Spleen (tissue), 11 donors: ENCODE results near the gene ADPRS. TPM values are rescaled to one million over a fixed set of nuclear protein-coding genes. Genes with fewer than 3 reads are reported as not detected.

Experiments
- DNase-seq: peaks from one replicate; pipeline ENCODE4 v3.0.0-alpha.2; 2020
- H3K27ac ChIP-seq, 8 donors: fragments of 200-600 bp; sonication (generic) in 7 of 8; 1 replicate in 4 of 8; 2 replicates in 4 of 8; pipeline versions ENCODE4 v1.5.0 to v1.8.0; 2016 to 2021; ENCODE audit warnings: inconsistent platforms in 4 of 8, mild to moderate bottlenecking in 4 of 8, moderate library complexity in 1 of 8
- H3K27me3 ChIP-seq, 7 donors: fragments of 200-600 bp; sonication (generic) in 6 of 7; replicated peaks in 1 of 7; 1 replicate in 4 of 7; 2 replicates in 3 of 7; pipeline versions ENCODE4 v1.5.0 to v1.8.0; 2016 to 2021; ENCODE audit warnings: inconsistent platforms in 3 of 7, mild to moderate bottlenecking in 1 of 7
- H3K36me3 ChIP-seq, 6 donors: fragments of 200-600 bp; sonication (generic) in 5 of 6; 1 replicate in 4 of 6; 2 replicates in 2 of 6; pipeline versions ENCODE4 v1.5.0 to v1.8.0; 2016 to 2021; ENCODE audit warnings: inconsistent platforms in 2 of 6
- H3K4me1 ChIP-seq, 6 donors: fragments of 200-600 bp; sonication (generic) in 5 of 6; 1 replicate in 3 of 6; 2 replicates in 3 of 6; pipeline versions ENCODE4 v1.5.0 to v1.8.0; 2016 to 2021; ENCODE audit warnings: inconsistent platforms in 3 of 6
- H3K4me3 ChIP-seq, 8 donors: fragments of 200-600 bp; sonication (generic) in 7 of 8; 1 replicate in 4 of 8; 2 replicates in 4 of 8; pipeline versions ENCODE4 v1.5.0 to v1.8.0; 2016 to 2021; ENCODE audit warnings: inconsistent platforms in 4 of 8, mild to moderate bottlenecking in 4 of 8, moderate library complexity in 2 of 8
- H3K9me3 ChIP-seq, 8 donors: fragments of 200-600 bp; sonication (generic) in 7 of 8; 1 replicate in 4 of 8; 2 replicates in 4 of 8; pipeline versions ENCODE4 v1.5.0 to v1.8.0; 2016 to 2021; ENCODE audit warnings: inconsistent platforms in 4 of 8
- CTCF ChIP-seq, 11 experiments: fragments of 200-600 bp in 7 of 11; fragments of 450-650 bp in 4 of 11; sonication (generic) in 4 of 11; IDR thresholded peaks in 8 of 11; conservative IDR thresholded peaks in 3 of 11; 1 replicate in 7 of 11; 2 replicates in 4 of 11; pipeline versions ENCODE4 v1.4.0 to v1.8.0; 2016 to 2021; ENCODE audit warnings: antibody characterized with exemption in 11 of 11, inconsistent platforms in 4 of 11, mild to moderate bottlenecking in 1 of 11
- POLR2A ChIP-seq, 3 donors: fragments of 450-650 bp; IDR thresholded peaks; one replicate each; pipeline ENCODE4 v1.5.1; 2017; ENCODE audit warnings: antibody characterized with exemption in 3 of 3, mild to moderate bottlenecking in 1 of 3
- POLR2AphosphoS5 ChIP-seq, 3 donors: sonication (generic); formaldehyde crosslinking; IDR thresholded peaks; one replicate each; pipeline ENCODE4 v1.5.1; 2017; ENCODE audit warnings: antibody characterized with exemption in 3 of 3
- WGBS, 5 donors: extraction: QIAGEN DNeasy Blood & Tissue Kit in 3 of 5; methylation state at CpG; one replicate each; pipeline versions ENCODE4 v1.1.5 to v1.1.7; 2013 to 2018; 5-methylcytosine and 5-hydroxymethylcytosine counted together
- intact Hi-C: fragments of 100-400 bp; cut with DNase I; formaldehyde crosslinking; loops from one replicate; pipeline ENCODE4 v1.15.0; 2023; ENCODE audit warnings: low total_unique reads
- polyA plus RNA-seq, 3 donors: library from polyadenylated mRNA; stranded (reverse); fragments of 200-250 nt; gene quantifications; one replicate each; pipeline ENCODE4 v1.2.1, GENCODE V29; 2013
- total RNA-seq, 7 donors: library from RNA; depleted of rRNA in 3 of 7; stranded (reverse); fragments of >200 nt in 3 of 7; fragmentation: NEBNext Ultra II Directional in 4 of 7; extraction: Animal tissue kit (Norgen Biotek cat#: 25700) in 4 of 7; gene quantifications; one replicate each; pipeline versions ENCODE4 v1.1.0 to v1.2.1, GENCODE V29; 2016 to 2021
- donor health status: healthy with polysubstance abuse.
- donor health status: DM: no; HTN: no; CAD: no; lungs with moderate emphysema.
- donor health status: DM: no; HTN: no; CAD: no.
- donor health status: Bipolar disorder and iron deficiency.
- donor health status: healthy.
- donor health status: DM: no; HTN: no; CAD: no.
- donor health status: DM: yes; HTN: yes; CAD: no.

The ADPRS gene
- total and polyA plus RNA-seq, 10 donors: 21.3 to 44.9 (median 26.2) TPM

- no peaks in the 10 kb centered on the region for H3K9me3 ChIP-seq
- 88 to 92% (median 89%) methylated on average over 9 to 13 of the region's 13 CpGs; no CpG with 5 or more reads in 1 of the 5 donors for WGBS, 5 donors
- intact Hi-C loops: loop anchor here (2.0 kb wide), 1 partner anchor 90 kb away; no protein-coding TSS in a partner anchor
- peaks cover 16 to 51% (median 40%) of the 10 kb centered on the region in 6 donors for H3K4me1 ChIP-seq
- no peaks in the 10 kb centered on the region for H3K27me3 ChIP-seq
- no peak for DNase-seq
- peaks cover 0 to 43% (median 17%) of the 10 kb centered on the region in 6 donors for H3K36me3 ChIP-seq
- no peak overlapping the region for H3K27ac ChIP-seq
- H3K4me3 ChIP-seq: no peak overlapping the region
- TF ChIP-seq POLR2A (IDR thresholded peaks at IDR 0.05): no peak
- TF ChIP-seq CTCF (IDR thresholded peaks at IDR 0.05 in 8 of 11, conservative IDR thresholded peaks at IDR 0.05 in 3 of 11): no peak
- no peak for TF ChIP-seq POLR2AphosphoS5 (IDR thresholded peaks at IDR 0.05)
Observed at GRCh38 chr1:36098650-36099365, 10.1 kb downstream of the ADPRS start.

GRCh38 chr1:36099681-36100341 lies 11.1 kb downstream of the ADPRS start:
- intact Hi-C loops: loop anchor here (2.0 to 5.0 kb wide), 2 partner anchors 37 to 89 kb away; no protein-coding TSS in a partner anchor
- H3K4me3 ChIP-seq: peak overlapping the region in 1 of 8 donors; percentile 43
- peak; percentile 68 to 92 (median 87) for TF ChIP-seq CTCF (IDR thresholded peaks at IDR 0.05 in 8 of 11, conservative IDR thresholded peaks at IDR 0.05 in 3 of 11)
- peak in 2 of 3 donors; percentile 28 to 46 for TF ChIP-seq POLR2AphosphoS5 (IDR thresholded peaks at IDR 0.05)
- TF ChIP-seq POLR2A (IDR thresholded peaks at IDR 0.05): no peak
- H3K36me3 ChIP-seq: peaks cover 0 to 33% (median 7%) of the 10 kb centered on the region in 6 donors
- DNase-seq: peak; percentile 91
- peak overlapping the region in 2 of 8 donors; percentile 8 to 46 for H3K27ac ChIP-seq
- H3K4me1 ChIP-seq: peaks cover 8 to 41% (median 31%) of the 10 kb centered on the region in 6 donors
- no peaks in the 10 kb centered on the region for H3K9me3 ChIP-seq
- no peaks in the 10 kb centered on the region for H3K27me3 ChIP-seq
- 22 to 40% (median 34%) methylated on average over 13 to 18 of the region's 18 CpGs for WGBS, 5 donors

GRCh38 chr1:36100376-36100775 lies 11.7 kb downstream of the ADPRS start:
- TF ChIP-seq POLR2A (IDR thresholded peaks at IDR 0.05) (no peak), CTCF (IDR thresholded peaks at IDR 0.05 in 8 of 11, conservative IDR thresholded peaks at IDR 0.05 in 3 of 11) (no peak), POLR2AphosphoS5 (IDR thresholded peaks at IDR 0.05) (no peak)
- H3K27ac ChIP-seq: peak overlapping the region in 2 of 8 donors; percentile 8 to 46
- no peaks in the 10 kb centered on the region for H3K9me3 ChIP-seq
- no peak overlapping the region for H3K4me3 ChIP-seq
- H3K4me1 ChIP-seq: peaks cover 4 to 36% (median 25%) of the 10 kb centered on the region in 6 donors
- H3K36me3 ChIP-seq: peaks cover 0 to 27% (median 4%) of the 10 kb centered on the region in 6 donors
- H3K27me3 ChIP-seq: no peaks in the 10 kb centered on the region
- 61 to 86% (median 78%) methylated on average over 6 of the region's 6 CpGs for WGBS, 5 donors
- intact Hi-C loops: loop anchor here (5.0 kb wide), 1 partner anchor 37 kb away; no protein-coding TSS in a partner anchor
- DNase-seq: no peak

- 89 to 99% (median 95%) methylated on average over 5 of the region's 5 CpGs for WGBS, 5 donors
- Histone ChIP-seq H3K27me3 (no peaks in the 10 kb centered on the region), H3K4me1 (peaks cover 4 to 24% (median 14%) of the 10 kb centered on the region in 6 donors), H3K9me3 (no peaks in the 10 kb centered on the region), H3K36me3 (peaks cover 0 to 15% (median 0%) of the 10 kb centered on the region in 6 donors), H3K4me3 (no peak overlapping the region), H3K27ac (no peak overlapping the region)
- TF ChIP-seq CTCF (IDR thresholded peaks at IDR 0.05 in 8 of 11, conservative IDR thresholded peaks at IDR 0.05 in 3 of 11) (no peak), POLR2AphosphoS5 (IDR thresholded peaks at IDR 0.05) (no peak), POLR2A (IDR thresholded peaks at IDR 0.05) (no peak)
- intact Hi-C loops: loop anchor here (5.0 kb wide), 1 partner anchor 36 kb away; no protein-coding TSS in a partner anchor
- DNase-seq: no peak
Observed at GRCh38 chr1:36101546-36101945, 12.9 kb downstream of the ADPRS start.
